ENCODE results near the gene PPP1R15B. TPM values are rescaled to one million over a fixed set of nuclear protein-coding genes. Genes with fewer than 3 reads are reported as not detected.

The PPP1R15B gene
- total and polyA plus RNA-seq, 4 donors = 13.0 to 54.0 (median 26.1) TPM

GRCh38 chr1:204413170-204413535 is 1.5 kb upstream of the PPP1R15B start:
- Histone ChIP-seq H3K9ac (ENCODE audit: low read depth in 1 of 2, low read length in 2 of 2) (no peak overlapping the region), H3K4me3 (ENCODE audit: low read depth in 1 of 3, low read length in 3 of 3) (no peak overlapping the region), H3K4me1 (ENCODE audit: control insufficient read depth in 4 of 4, insufficient read depth in 4 of 4, low read length in 3 of 4) (peaks cover 8 to 33% (median 12%) of the 10 kb centered on the region in 4 donors), H3K27me3 (ENCODE audit: control insufficient read depth in 4 of 4, insufficient read depth in 4 of 4, low read length in 3 of 4) (no peaks in the 10 kb centered on the region), H3K36me3 (ENCODE audit: control insufficient read depth in 4 of 4, insufficient read depth in 3 of 4, low read depth in 1 of 4, low read length in 3 of 4) (peaks cover 0 to 5% (median 0%) of the 10 kb centered on the region in 4 donors), H3K27ac (ENCODE audit: low read depth in 1 of 2, low read length in 2 of 2) (peak overlapping the region; percentile 26 to 99), H3K9me3 (ENCODE audit: control insufficient read depth in 4 of 4, low read length in 3 of 4) (no peaks in the 10 kb centered on the region)
- TF ChIP-seq FOXA1 (IDR thresholded peaks at IDR 0.05) = no peak
- no peak for DNase-seq (ENCODE audit: low spot score)
- WGBS = 96% methylated on average over 1 of the region's 1 CpG

DNA sequence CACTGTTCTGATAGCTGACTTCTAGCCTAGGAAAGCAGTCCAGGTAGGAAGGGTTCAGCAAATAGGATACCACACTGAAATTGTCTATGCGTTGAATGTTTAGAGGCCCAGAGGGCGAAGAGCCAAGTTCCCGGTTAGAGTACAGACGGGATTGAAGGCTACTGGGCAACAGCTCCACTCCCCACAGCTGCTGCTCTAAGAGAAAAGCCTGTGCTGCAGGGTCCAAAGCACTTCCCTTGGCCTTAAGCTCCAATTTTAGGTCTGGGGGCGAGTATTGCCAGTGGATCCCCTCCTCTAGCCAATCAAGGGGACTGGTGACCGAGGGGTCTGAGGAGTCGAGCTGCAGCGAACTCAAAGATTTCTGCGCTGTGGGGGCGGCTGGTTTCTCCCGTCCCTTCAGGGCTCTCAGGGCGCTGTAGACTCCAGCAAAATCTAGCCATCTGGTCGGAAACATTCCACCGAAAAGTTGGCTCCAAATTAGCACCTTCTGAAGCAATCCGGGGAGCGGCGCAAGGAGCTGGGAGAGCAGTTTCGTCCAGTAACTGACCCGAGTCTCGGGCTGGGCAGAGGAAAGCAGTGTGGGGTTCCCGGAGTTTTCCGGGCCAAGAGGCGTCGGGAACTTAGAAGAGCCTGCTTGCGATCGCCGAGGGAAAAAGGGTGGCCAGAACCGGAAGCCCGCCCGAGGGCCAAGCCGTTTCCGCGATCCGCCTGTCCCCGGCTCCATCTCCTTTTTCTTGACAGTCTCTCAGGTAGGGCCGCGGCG is 748 bp downstream of the PPP1R15B start:
- WGBS = under 1% methylated on average over 38 of the region's 38 CpGs

DNA sequence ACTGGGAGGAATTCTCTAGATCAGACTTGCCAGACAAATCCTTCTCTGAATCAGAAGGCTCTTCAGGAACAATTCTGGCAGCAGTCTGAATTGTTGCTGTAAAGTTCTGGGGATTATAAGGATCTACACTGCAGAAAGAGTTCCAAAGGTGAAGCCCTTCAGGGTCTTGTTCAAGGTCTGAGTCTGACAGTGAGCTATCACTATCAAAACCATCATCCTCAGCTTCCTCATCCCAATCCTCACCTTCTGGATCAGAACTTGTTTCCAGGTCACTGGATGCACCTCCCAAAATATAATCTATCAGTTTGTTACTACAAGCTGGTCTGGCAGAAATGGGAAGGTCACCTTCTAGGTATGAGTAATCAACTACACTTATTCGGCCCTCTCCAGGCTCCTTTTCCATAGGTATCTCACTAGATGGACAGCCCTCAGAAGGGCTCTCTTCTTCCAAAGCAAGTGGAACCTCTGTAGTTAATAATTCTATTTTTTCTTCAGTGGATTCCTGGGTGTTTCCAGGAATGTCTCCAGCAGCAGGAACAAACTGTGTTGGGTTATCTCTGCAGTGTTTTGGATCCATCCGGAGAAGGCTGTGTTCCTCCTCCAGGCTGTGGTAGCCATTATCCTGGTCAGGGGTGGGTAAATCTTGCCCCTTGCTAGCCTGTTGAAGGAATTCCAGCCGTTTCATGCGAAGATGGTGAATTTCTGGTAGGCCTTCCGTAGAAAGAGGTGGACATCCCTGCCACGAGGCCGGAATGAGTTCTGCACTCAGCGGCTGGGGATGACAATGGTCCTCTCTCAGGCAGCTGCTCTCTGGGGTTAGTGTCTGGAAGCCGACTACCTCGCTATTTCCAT is 1.6 kb downstream of the PPP1R15B start:
- peaks cover 2 to 13% (median 10%) of the 10 kb centered on the region in 4 donors for H3K36me3 ChIP-seq (ENCODE audit: control insufficient read depth in 4 of 4, insufficient read depth in 3 of 4, low read depth in 1 of 4, low read length in 3 of 4)
- peaks cover 5 to 41% (median 19%) of the 10 kb centered on the region in 4 donors for H3K4me1 ChIP-seq (ENCODE audit: control insufficient read depth in 4 of 4, insufficient read depth in 4 of 4, low read length in 3 of 4)
- no peak for DNase-seq (ENCODE audit: low spot score)
- WGBS = under 1% methylated on average over 10 of the region's 10 CpGs
- H3K27ac ChIP-seq (ENCODE audit: low read depth in 1 of 2, low read length in 2 of 2) = peak overlapping the region; percentile 99
- H3K9me3 ChIP-seq (ENCODE audit: control insufficient read depth in 4 of 4, low read length in 3 of 4) = no peaks in the 10 kb centered on the region
- H3K27me3 ChIP-seq (ENCODE audit: control insufficient read depth in 4 of 4, insufficient read depth in 4 of 4, low read length in 3 of 4) = no peaks in the 10 kb centered on the region
- peak overlapping the region; percentile 84 to 100 (median 96) for H3K4me3 ChIP-seq (ENCODE audit: low read depth in 1 of 3, low read length in 3 of 3)
- peak overlapping the region; percentile 99 for H3K9ac ChIP-seq (ENCODE audit: low read depth in 1 of 2, low read length in 2 of 2)
- TF ChIP-seq HNF4G (IDR thresholded peaks at IDR 0.05) (no peak), FOXA2 (IDR thresholded peaks at IDR 0.05) (no peak), ZBTB33 (IDR thresholded peaks at IDR 0.05) (no peak), FOXA1 (IDR thresholded peaks at IDR 0.05) (no peak), RAD21 (IDR thresholded peaks at IDR 0.05) (no peak), TAF1 (conservative IDR thresholded peaks at IDR 0.05) (no peak), RXRA (IDR thresholded peaks at IDR 0.05) (no peak), NR2F2 (IDR thresholded peaks at IDR 0.05) (no peak), ATF3 (IDR thresholded peaks at IDR 0.05) (no peak), HNF4A (conservative IDR thresholded peaks at IDR 0.05) (no peak), YY1 (IDR thresholded peaks at IDR 0.05) (no peak), GABPA (IDR thresholded peaks at IDR 0.05 in 1 of 2, conservative IDR thresholded peaks at IDR 0.05 in 1 of 2) (no peak), JUND (IDR thresholded peaks at IDR 0.05) (no peak)
- TF ChIP-seq, protein P1, sequence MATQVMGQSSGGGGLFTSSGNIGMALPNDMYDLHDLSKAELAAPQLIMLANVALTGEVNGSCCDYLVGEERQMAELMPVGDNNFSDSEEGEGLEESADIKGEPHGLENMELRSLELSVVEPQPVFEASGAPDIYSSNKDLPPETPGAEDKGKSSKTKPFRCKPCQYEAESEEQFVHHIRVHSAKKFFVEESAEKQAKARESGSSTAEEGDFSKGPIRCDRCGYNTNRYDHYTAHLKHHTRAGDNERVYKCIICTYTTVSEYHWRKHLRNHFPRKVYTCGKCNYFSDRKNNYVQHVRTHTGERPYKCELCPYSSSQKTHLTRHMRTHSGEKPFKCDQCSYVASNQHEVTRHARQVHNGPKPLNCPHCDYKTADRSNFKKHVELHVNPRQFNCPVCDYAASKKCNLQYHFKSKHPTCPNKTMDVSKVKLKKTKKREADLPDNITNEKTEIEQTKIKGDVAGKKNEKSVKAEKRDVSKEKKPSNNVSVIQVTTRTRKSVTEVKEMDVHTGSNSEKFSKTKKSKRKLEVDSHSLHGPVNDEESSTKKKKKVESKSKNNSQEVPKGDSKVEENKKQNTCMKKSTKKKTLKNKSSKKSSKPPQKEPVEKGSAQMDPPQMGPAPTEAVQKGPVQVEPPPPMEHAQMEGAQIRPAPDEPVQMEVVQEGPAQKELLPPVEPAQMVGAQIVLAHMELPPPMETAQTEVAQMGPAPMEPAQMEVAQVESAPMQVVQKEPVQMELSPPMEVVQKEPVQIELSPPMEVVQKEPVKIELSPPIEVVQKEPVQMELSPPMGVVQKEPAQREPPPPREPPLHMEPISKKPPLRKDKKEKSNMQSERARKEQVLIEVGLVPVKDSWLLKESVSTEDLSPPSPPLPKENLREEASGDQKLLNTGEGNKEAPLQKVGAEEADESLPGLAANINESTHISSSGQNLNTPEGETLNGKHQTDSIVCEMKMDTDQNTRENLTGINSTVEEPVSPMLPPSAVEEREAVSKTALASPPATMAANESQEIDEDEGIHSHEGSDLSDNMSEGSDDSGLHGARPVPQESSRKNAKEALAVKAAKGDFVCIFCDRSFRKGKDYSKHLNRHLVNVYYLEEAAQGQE (IDR thresholded peaks at IDR 0.05) = no peak

More for the DNA sequence above, 748 bp downstream of the PPP1R15B start:
- peak overlapping the region; percentile 99 for H3K9ac ChIP-seq (ENCODE audit: low read depth in 1 of 2, low read length in 2 of 2)
- DNase-seq (ENCODE audit: low spot score) = peak; percentile 61
- no peaks in the 10 kb centered on the region for H3K9me3 ChIP-seq (ENCODE audit: control insufficient read depth in 4 of 4, low read length in 3 of 4)
- no peaks in the 10 kb centered on the region for H3K27me3 ChIP-seq (ENCODE audit: control insufficient read depth in 4 of 4, insufficient read depth in 4 of 4, low read length in 3 of 4)
- peaks cover 2 to 7% (median 2%) of the 10 kb centered on the region in 4 donors for H3K36me3 ChIP-seq (ENCODE audit: control insufficient read depth in 4 of 4, insufficient read depth in 3 of 4, low read depth in 1 of 4, low read length in 3 of 4)
- H3K27ac ChIP-seq (ENCODE audit: low read depth in 1 of 2, low read length in 2 of 2) = peak overlapping the region; percentile 99
- peak overlapping the region; percentile 84 to 100 (median 96) for H3K4me3 ChIP-seq (ENCODE audit: low read depth in 1 of 3, low read length in 3 of 3)
- H3K4me1 ChIP-seq (ENCODE audit: control insufficient read depth in 4 of 4, insufficient read depth in 4 of 4, low read length in 3 of 4) = peaks cover 2 to 37% (median 13%) of the 10 kb centered on the region in 4 donors
- TF ChIP-seq HNF4G (IDR thresholded peaks at IDR 0.05) = no peak
- TF ChIP-seq RAD21 (IDR thresholded peaks at IDR 0.05) = peak in 1 of 2 donors; percentile 3
